ENCODE results near the gene PCSK6.
"Not testable (repeated sequence)": the region's sequence is repeated elsewhere in the genome, so short reads cannot be mapped to it uniquely, and the experiment has no call there.

Gene PCSK6

DNA sequence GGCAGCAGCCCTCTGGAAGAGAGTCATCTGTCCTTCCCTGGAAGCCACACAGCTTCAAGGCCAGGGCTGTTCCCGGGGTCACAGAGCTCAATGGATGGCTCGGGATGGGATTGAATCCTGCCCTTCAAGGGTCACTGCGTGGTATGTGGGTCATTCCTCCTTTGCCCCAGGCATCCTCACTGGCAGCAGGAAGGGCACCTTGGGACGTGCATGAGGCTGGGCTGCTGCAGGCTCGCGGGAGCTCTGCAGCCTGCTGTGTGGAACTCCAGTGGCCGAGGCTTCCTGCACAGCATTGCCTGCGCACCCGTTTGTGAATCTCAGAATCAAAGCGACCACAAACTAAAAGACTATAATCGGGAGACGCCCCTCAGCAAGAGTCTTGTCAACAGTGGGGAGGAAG, 60.7 kb downstream of the PCSK6 start:
- no peak for DNase-seq

DNA sequence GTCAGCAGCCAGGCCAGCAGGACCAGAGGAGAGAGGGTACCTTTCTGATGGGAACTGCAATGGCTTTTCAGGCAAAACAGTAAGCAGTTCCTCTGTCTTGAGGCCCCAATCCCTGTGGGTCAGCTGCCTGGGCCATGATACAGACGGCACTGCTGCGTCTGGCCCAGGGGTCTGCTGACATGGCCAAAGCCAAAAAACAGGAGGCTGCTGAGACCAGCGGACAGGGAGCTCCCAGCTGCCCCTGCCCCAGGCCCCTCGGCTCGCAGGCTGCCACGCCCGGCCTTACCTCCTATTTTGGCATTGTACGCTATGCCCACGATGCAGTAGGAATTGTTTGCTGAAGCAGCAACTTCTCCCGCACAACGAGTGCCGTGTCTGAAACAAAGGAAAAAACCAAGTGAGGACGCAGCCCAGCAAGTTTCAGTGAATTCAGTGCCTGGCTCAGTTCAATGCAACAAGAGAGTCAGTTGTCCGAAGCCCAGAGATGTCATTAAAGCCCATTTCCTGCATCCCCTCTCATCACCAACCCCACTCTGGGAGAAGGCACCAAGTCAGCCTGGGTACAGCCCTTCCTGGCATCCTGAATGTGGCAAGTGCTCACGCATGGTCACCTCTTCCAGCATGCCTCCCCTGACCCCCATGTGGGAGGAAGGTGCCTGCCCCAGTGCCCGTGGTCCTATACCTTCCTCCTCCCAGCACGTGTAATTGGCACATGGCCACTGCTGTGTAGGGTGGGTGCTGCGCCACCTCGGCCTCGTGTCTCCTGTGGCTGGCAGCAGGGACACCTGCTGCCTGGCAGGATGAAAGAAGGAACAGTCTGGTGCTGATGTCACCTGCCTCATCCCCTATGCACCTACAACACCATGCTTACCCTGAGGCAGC, 61.7 kb downstream of the PCSK6 start:
- no peak for DNase-seq

DNA sequence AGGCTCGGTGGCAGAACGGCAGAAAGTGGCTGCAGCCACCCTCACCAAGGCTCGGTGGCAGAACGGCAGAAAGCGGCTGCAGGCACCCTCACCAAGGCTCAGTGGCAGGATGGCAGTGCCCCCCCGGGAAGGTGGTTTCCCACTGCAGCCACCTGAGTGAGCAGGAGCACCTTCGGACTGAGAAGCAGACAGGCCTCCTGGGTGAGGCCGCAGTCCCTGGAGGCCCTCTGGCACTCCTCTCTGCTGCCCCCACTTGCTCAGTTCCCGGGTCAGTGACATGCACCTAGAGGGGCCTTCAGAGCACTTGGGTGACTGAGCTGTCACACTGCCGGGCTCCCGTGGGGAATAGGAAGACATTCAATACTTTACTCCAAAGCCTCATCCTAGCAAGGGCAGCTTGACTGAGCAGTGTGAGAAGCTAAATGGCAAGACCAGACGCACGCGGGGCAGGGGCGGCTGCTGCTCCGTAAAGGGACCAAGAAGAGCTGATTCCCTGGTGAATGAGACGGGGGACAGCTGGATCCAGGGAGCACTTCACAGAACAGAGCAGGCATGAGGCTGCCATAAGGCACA, 62.7 kb downstream of the PCSK6 start:
- DNase-seq, result no peak

DNA sequence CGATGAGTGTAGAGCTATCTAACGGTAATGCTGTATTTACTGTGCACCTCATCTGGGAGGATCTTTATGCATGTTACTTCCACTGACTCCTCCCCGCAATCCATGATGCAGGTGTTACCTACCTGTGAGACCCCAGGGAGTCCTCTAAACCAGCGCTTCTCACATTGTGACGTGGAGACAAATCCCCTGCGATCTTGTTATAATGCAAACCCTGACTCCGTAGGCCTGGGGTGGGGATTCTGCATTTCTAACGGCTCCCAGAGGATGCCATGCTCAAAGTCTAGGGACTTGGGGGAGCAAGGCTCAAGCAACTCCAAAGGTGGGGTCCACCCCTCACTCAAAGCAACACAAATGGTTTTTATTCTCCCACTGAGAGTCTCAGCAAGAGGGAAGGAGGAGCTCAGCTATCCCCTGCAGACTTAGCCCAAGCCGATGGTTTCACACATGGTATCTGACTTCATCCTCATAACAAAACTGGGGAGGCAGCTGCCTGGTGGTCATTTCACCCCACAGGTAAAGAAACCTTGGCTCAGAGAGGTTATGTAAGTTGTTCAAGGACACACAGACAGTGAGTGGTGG, 63.6 kb downstream of the PCSK6 start:
- no peak for DNase-seq

DNA sequence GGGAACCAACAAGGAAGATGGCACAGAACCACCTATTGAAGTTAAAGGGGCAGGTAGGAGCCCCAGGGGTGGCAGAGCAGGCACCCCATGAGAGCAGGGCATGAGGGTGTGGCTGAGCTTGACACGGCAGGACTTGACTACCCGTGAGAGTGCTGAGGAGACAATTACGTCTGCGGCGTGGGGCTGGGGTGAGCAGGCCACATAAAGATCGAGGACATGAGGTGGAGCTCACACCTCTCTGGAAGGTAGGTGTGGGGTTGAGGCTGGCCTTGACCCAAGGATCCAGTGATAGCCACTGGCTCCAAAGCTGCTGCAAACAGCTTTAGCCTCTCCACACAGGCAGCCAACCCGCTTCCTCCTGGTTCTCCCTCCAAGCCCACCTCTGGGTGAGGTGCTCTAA, 64.5 kb downstream of the PCSK6 start:
- no peak for DNase-seq

DNA sequence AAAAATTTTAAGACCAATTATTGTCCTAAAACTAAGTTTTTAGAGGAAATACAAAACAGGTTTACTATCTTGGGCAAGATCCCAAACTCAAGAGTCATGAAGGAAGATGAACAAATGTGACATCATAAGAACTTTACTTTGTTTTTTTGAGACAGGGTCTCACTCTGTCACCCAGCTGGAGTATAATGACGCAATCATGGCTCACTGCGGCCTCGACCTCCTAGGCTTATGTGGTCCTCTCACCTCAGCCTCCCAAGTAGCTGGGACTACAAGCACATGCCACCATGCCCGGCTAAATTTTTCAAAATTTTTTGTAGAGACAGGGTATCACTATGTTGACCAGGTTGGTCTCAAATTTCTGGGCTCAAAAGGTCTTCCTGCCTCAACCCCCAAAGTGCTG, 69.3 kb downstream of the PCSK6 start:
- DNase-seq, result no peak

DNA sequence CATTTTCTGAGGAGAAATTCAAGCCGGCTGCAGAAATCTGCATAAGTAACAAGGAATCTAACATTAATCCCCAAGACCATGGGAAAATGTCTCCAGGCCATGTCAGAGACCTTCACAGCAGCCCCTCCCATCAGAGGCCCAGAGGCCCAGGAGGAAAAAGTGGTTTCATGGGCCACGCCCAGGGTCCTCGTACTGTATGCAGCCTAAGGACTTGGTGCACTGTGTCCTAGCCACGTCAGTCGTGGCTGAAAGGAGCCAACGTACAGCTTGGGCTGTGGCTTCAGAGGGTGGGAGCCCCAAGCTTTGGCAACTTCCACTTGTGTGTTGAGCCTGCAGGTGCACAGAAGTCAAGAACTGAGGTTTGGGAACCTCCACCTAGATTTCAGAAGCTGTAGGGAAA, 73.0 kb downstream of the PCSK6 start:
- DNase-seq, result not testable (repeated sequence)

DNA sequence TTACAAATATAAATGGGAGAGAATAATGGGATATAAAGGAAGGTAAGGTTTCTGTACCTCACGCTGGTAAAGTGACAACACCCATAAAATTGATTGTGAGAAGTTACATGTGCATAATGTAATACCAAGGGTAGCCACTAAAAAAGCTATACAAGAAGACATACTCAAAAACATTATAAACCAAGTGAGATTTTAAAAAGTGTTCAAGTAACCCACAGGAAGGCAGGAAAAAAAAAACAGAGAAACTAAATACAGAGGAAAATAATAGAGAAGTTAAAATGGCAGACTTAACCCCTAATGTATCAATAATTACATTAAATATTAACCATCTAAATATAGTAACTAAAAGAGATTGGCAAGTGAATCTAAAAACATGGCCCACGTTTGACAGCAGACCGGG, 76.3 kb downstream of the PCSK6 start:
- DNase-seq, result no peak

DNA sequence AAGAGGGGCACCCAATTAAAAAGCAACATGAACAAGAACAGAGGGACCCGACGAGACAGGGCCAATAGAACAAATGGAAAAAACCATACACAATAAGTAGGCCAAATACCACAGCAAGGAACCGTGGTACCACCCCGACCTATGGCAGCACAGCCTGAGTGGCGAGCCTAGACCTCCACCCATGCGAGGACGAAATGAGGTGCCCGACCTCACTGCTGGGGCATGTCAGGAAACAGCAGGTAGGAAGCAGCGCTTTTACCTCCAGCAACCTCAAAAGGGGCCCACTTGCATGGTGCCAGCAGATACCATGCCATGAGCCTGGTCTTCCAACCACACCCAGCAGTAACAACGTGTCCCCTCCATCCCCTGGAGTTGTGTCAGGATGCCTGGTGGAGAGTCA, 77.9 kb downstream of the PCSK6 start:
- no peak for DNase-seq

DNA sequence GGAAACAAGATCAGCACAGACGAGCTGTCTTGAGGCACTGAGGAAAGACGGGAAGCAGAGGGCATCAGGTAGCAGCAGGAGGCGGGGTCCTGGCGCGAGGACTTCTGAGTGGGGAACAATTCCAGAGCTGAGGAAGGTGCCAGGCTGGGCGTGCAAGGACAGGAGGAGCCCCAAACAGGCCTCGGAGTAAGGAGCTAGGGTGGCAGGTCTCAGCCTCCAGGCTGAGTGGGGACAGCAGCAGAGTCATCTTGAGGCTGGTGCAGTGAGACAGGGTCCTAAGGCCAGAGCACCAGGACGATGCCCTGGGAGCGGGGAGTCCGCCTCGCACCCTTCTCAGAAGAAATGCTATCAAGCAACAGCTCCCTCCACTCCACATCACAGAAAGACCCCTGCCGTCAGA, 78.4 kb downstream of the PCSK6 start:
- DNase-seq, result no peak

DNA sequence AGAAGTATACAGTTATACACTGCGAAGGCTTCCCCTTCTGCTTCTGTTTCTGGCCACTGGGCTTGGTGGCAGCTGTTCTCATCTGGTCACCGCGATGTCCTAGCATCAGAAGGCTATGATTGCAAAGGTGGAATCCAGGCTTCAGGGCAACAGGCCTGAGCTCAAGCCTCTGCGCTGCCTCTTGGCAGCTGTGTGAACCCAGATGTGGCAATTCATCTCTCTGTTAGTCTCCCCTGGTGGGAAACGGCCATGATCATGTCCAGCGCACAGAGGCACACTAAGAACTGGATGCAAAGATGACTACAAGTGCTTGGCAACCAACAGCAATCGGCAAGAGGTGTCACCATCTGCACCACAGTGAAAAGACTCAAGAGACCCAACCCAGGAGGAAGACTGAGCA, 78.9 kb downstream of the PCSK6 start:
- DNase-seq, result no peak

DNA sequence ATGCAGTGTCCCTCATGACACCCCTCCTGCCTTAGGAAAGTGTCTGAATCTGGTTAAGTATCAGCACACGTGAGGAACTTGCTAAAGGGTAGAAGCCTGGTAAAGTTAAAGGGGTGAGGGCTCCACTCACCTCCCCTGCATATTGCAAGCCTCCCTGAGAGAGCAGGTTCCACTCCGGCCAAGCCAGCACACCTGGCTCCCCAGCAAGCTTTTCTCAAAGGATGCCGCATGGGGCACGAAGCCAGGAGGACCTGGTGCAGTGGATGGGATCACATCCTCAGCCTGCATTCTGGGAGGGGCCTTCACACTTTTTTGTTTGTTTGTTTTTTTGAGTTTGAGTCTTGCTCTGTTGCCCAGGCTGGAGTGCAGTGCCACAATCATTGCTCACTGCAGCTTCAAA, 79.9 kb downstream of the PCSK6 start:
- DNase-seq, result no peak

DNA sequence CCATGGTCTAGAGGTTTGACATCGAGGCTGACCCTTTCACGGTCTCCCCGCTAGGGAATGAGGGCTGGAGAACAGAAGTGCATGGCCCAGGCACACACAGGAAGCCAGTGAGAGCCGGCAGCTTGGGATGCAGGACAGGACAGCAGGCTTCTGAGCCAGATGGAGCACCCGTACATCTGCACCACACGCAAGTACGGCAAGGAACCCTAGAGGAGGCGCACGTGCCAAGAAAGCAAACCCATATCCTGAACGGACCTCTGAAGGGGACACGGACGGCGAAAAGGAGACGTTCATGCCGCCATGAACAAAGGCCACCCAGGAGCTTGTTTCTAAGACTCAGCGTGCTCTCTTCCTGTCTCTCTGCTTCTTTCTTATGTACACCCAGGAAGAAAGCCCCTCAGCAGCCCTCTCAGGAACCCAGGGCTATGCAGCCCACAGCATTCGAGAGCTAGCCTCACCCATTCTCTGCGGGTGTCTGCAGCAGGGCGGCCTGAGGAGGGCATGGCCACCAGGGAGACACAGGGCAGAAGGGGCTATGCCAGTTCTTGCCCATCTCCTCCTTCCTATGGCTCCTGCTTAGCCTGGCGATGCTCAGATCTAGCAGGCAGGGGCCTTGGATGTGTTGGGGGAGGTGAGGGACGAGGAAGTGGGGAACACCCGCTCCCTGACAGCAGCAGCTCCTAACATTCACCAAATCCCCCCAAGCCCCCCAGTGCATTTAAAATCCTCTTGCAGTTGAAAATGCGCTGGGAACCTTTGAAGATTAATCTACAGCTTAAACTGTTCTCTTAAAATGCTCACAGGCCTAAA, 81.3 kb downstream of the PCSK6 start:
- DNase-seq, result no peak

DNA sequence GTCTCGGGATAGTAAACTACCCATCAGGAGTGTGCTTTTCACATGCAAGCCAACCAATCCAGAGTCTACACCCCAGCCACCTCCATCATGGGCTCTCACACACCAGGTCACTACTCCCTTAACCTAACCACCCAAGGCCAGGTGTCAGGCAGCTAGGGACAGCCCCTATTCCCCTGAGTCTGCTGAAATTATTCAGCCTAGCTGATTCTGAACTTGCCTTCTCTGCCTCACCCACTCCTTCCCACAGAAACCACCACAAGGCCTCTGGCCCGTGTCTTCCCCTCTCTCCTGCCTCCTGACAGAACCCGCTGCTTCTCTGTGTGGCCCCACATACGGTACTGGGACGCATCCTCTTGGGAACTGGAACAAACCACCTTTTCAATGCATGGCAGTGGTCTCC, 82.1 kb downstream of the PCSK6 start:
- no peak for DNase-seq

DNA sequence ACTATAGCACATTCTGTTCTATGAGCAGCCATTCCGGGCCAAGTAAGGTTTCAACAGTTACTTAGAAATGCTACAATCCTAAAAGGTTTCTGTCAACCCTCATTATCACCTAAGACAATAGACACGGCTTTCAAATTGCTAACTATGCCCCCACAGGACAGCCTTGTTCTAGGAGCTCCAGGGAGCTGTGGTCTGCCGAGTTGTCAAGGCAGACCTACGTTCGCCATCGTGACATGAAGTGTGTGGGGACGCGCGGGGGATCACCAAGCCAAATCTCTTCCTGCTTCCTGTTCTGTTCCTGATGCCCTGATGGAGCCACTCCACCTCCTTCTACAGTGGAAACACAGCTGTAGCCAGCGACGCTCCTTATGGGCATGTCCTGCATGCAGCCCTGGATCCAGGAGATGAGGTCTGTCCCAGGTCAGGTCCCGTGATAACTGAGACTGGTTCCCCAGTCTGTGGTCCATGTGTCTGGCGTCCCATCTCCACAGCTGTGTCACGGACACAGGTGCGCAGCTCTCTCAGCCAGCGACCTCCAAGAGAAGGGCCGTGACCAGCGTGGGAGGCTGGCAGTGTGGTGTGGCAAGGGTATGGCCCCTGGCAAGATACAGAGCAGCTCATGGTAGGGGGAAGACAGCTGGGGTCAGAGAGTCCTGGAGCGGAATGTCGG, 82.8 kb downstream of the PCSK6 start:
- DNase-seq, result no peak

DNA sequence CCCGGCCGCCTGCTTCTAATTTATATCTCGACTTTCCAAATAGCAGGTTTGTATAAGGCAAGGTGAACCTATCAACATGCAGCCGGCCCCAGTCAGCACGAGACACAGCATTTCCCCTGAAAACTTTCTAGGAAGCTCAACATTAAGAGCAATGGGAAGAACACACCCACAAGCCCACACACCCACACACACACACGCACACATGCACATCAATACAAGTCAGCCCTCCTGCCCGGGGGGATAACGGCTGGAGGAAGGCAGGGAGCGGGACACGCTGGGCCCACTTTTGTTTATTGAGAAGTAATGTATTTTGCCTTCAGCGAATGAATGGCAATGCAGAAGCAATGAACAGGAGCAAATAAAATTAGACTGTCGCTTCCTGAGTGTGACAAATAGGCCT, 83.5 kb downstream of the PCSK6 start:
- no peak for DNase-seq

DNA sequence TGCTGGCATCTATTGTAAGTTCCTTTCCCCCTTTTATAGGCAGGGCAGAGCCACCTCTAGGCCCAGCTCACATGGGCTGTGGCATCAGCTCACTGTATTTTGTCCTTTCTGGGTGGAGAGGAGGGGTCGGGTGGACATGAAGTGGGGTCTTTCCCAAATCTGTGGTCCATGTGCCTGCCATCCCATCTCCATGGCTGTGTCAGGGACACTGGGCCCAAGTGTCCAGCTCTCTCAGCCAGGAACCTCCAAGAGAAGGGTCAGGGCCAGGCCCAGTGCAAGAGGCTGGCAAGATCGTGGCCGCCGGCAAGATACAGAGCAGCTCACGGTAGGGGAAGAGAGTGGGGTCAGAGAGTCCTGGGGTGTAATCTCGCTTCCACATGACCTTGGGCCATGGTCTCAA, 85.3 kb downstream of the PCSK6 start:
- no peak for DNase-seq

DNA sequence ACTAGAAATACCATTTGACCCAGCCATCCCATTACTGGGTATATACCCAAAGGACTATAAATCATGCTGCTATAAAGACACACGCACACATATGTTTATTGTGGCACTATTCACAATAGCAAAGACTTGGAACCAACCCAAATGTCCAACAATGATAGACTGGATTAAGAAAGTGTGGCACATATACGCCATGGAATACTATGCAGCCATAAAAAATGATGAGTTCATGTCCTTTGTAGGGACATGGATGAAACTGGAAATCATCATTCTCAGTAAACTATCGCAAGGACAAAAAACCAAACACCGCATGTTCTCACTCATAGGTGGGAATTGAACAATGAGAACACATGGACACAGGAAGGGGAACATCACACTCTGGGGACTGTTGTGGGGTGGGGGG, 86.6 kb downstream of the PCSK6 start:
- DNase-seq, result not testable (repeated sequence)

DNA sequence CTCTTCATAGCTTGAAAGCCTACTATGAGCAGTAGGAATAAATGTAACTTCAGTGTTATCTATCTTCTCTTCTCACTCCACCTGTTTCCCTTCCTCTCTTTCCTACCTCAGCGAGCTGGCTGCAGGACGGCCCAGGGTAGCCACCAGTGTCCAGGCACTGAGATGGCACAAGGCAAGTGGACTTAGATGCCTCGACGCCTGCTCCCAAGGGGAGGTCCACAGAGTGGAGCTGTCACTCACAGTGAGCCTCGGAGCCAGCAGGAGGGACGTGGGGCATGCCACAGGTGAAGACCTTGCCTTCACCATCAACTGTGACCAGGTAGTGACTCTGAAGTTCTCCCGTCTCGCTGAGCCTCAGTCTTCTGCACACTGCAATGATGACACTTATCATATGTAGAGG, 88.2 kb downstream of the PCSK6 start:
- DNase-seq, result no peak

DNA sequence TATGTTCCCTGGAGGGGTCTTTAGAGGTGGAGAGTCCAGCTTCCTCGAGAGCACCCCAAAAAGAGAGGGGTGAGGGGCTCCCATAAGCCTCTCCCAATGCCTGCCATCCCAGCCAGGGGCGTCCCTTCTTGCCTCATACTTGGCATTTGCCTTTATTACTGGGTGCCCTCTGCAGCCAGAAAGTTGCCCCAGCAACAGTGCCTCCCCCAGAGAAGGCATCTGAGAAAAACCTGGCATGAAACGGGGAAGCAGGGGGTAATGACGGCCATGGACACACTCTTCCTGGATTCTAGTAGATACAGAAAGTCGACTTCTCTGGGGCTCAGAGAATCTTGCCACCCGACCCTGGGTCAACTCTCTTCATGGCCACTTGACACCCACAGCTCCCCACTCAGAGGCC, 90.1 kb downstream of the PCSK6 start:
- no peak for DNase-seq

DNA sequence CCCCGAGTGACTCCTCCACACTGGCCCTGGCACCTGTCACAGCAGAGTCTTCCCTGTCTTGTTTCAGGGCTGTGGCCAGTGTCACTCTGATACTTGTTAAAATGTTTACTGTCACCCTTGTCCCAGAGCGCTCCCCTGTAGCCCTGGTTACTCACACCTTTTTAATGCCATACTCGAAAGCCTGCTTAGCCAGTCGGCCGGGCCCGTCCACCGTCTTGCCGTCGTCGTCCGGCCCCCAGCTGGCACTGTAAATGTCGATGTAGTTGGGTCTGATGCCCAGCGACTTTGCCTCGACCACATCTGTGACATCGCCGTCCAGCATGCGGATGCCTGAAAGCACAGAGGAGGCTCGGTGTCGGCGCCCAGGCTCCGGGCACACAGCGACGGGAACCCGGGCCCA, 91.3 kb downstream of the PCSK6 start:
- DNase-seq, result no peak

DNA sequence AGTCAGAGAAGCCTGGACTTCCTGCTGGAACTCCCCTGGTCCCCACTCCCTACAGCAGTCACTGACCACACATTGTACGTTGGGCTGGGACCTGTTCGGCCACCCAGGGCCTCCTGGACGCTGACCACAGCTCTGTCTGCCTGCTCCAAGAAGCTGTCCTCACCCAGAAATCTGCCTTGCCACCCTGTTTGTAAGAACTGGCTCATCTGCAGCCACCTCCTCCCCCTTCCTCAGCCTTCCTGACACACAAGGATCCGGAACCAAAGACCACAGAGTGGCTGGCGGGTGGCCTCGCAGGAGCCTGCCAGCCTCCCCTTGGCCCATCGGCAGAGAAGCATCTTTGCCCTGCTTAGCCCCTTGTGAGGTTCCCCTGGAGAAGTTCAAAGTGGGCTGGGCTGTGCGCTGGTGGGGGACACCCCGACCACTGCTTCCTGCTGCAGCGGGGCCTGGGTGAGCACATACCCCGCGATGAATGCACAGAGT, 91.9 kb downstream of the PCSK6 start:
- no peak for DNase-seq
